ENCODE measurements around the gene SGSM1.

GRCh38 chr22:24868979-24869378 is 63.0 kb downstream of the SGSM1 start:
- TF ChIP-seq CTCF (IDR thresholded peaks at IDR 0.05; ENCODE audit: borderline replicate concordance, extremely low read depth, low read length, poor library complexity, severe bottlenecking) (no peak), EZH2 (IDR thresholded peaks at IDR 0.05; ENCODE audit: borderline replicate concordance, low read depth, low read length, severe bottlenecking) (no peak)

All from DND-41 (cell line).